ENCODE results near the gene YIPF5. TPM values are rescaled to one million over a fixed set of nuclear protein-coding genes. Genes with fewer than 3 reads are reported as not detected.

The YIPF5 gene
- total RNA-seq, 1 experiment from 2014 or later, result 39.9 TPM

DNA sequence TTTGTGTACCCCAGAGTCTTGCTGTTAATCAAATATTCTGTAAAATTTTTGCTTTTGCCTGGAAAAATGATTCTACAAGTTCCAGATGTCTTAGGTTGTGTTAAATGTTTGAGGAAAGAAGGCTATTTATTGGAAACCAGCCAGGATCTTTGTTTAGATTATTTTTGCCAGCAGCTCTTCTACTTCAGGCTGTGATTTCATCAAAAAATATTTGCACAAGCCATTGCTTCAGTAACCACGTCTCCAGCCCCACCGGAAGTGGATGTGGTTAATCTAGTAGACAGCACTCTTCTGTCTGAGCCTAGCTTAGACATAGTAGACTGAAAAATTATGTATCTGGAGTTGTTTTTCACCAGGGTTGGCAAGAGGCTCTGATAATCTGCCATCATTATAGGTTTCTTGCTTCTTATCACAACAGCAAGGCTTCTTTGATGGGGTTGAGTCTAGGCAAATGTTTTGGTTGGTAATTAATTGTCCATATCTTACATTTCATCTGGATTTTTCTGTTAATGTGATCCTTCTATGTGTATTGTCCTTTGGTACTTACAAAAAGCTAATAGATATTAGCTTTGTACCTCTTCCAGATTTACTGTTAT lies 17.3 kb upstream of the YIPF5 start:
- in situ Hi-C loops (cut with HindIII; ENCODE audit: low sequenced_read_pairs), result no loop called here
- DNase-seq (ENCODE audit: low spot score), result no peak

DNA sequence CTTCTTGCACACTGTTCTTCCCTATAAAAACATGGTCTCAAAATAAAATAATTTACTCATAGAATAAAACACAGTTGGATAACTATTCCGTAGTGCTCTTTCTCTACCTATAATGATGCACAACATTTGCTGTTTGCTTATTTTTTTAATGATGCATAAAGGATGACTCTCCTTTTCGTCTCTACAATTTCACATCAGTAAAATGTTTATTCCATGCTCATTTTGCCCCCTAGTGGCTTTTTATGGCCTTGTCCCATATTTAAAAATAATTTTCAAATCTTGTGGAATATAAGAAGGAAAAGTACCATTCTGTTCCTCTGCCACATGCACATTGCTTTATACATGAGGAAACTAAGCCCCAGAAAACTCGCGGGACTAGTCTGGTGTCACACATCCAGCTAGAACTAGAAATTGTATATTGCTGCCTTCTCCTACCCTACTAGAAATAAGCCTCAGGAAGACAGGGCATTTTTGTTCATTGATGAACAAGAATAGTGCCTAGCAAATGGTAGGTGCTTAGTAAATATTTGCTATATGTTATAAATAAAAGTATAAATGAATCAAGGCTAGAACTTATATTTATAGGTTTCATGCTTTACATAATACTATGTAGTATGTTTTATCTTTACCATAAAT lies 12.9 kb upstream of the YIPF5 start:
- in situ Hi-C loops (cut with HindIII; ENCODE audit: low sequenced_read_pairs), result no loop called here

GRCh38 chr5:144179226-144179625 lies 8.8 kb upstream of the YIPF5 start:
- DNase-seq (ENCODE audit: low spot score), result no peak
- in situ Hi-C loops (cut with HindIII; ENCODE audit: low sequenced_read_pairs), result no loop called here

More for the DNA sequence above, 12.9 kb upstream of the YIPF5 start:
- peak; percentile 43 for DNase-seq (ENCODE audit: low spot score)

- in situ Hi-C loops (cut with HindIII; ENCODE audit: low sequenced_read_pairs), result no loop called here
- DNase-seq (ENCODE audit: low spot score), result no peak
Observed at GRCh38 chr5:144177548-144177947, 7.1 kb upstream of the YIPF5 start.

GRCh38 chr5:144173766-144174165 lies 3.3 kb upstream of the YIPF5 start:
- DNase-seq (ENCODE audit: low spot score), result no peak
- in situ Hi-C loops (cut with HindIII; ENCODE audit: low sequenced_read_pairs), result no loop called here

DNA sequence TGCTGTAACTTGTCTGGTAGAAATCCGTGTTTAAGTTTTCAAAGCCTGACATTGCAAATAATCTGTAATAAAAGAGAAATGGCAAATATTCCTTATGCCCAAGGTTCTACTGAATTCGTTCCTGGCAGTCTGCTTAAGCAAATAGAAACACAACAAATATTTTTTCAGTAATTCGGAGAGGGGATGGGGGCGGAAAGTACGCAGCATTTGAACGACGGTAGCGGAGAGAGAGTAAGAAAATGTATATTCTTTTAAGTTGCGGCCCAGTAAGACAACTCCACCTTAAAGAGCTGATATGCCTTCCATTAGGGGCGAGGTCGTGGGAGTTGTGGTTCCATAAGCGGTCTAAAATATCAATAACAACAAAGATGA lies 569 bp downstream of the YIPF5 start:
- in situ Hi-C loops (cut with HindIII; ENCODE audit: low sequenced_read_pairs), result no loop called here
- DNase-seq (ENCODE audit: low spot score), result no peak

GRCh38 chr5:144167998-144168397 lies 2.5 kb downstream of the YIPF5 start:
- in situ Hi-C loops (cut with HindIII; ENCODE audit: low sequenced_read_pairs), result no loop called here
- no peak for DNase-seq (ENCODE audit: low spot score)

GRCh38 chr5:144166696-144167095 lies 3.8 kb downstream of the YIPF5 start:
- in situ Hi-C loops (cut with HindIII; ENCODE audit: low sequenced_read_pairs), result no loop called here

DNA sequence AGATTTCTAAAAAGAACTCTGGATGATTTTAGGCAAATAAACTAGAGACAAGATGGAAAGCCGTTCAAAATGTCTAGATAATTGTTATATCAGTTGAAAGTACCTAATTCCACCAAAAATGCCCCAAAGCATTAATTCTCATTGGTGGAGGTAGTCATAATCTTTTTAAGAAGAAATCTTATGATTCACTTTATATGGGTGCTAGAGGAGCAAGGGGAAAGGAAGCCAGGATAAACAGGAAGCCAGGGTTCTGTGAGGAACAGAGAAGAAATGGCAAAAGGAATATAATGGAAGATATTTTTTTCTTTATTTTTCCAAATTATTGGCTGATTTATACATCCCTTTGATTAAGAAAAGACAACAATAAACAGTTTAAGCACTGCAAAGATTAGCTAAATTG lies 7.8 kb downstream of the YIPF5 start:
- in situ Hi-C loops (cut with HindIII; ENCODE audit: low sequenced_read_pairs), result no loop called here

More at GRCh38 chr5:144166696-144167095, 3.8 kb downstream of the YIPF5 start:
- DNase-seq (ENCODE audit: low spot score), result no peak

DNA sequence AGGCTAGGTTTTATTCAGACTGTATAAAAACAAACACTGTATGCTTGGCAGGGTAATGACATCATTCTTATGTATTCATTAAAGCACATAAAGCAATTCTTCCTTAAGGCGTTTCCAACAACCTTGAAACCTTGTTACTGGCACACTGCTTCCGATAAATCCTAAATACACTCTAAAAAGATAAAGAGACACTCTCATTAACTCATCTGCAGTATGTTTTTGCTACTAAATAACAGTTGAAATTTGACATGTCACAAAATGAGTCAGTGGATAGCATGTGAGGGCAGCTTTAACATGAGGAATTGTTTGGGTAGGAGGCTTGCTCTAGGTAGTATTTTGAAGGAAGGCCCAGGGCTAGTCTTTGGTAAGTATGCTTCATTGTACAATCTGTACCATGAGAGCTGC lies 13.7 kb downstream of the YIPF5 start:
- in situ Hi-C loops (cut with HindIII; ENCODE audit: low sequenced_read_pairs), result no loop called here
- DNase-seq (ENCODE audit: low spot score), result no peak

More for the DNA sequence above, 7.8 kb downstream of the YIPF5 start:
- DNase-seq (ENCODE audit: low spot score), result no peak

GRCh38 chr5:144151026-144151425 lies 19.4 kb downstream of the YIPF5 start:
- DNase-seq (ENCODE audit: low spot score), result no peak
- in situ Hi-C loops (cut with HindIII; ENCODE audit: low sequenced_read_pairs), result no loop called here

DNA sequence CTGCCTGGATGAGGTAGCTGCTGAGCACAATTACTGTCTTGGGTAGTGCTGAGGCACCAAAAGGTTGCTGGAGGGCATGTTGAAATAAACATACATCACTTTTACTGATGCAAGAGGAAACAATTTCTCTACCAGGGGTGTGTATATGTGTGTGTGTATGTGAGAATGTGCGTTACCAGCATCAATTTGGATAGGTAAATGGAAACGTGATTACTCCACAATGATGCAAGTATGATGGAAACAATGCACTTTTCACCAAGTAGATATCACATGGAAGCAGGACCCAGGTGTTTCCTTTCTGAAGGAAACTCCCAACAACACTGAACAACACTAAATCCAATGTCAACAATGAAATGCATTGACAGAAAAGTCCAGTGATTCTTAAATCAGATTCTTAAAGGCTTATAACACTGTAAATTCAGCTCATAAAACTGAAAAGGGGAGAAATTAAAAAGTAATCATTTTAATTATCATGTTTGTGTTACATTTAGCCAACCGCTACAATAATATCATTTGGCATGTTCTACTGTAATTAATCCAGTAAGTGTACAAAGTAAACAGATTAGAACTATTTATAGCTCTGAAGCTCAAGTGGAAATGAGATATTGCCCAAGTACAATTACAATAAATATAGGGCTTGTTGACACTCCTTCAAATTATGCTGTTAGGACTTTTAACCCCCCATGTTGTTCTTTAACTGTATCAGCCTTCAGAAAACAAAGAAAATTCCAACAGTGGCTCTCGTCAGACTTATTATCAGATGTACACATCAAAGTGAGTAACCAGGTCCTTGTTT lies 25.3 kb downstream of the YIPF5 start:
- no peak for DNase-seq (ENCODE audit: low spot score)
- in situ Hi-C loops (cut with HindIII; ENCODE audit: low sequenced_read_pairs), result no loop called here

DNA sequence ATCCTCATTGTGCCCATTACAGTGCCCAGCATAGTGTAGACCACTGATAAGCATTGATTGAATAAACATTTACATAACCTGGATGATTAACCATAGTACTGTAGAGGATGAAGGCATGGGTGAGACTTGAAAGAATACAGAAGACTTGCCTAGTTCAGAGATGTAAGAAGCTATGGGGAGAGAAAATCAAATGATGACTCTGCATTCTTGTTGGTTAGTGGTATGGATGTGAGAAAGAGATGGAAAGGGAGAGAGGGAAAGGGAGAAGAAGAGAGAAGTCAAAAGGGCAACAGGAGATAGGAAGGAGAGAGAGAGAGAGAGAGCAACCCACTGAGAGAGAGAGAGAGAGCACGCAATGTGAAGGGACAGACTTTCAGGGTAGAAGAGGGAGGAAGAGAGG lies 26.8 kb downstream of the YIPF5 start:
- DNase-seq (ENCODE audit: low spot score), result no peak
- in situ Hi-C loops (cut with HindIII; ENCODE audit: low sequenced_read_pairs), result no loop called here

DNA sequence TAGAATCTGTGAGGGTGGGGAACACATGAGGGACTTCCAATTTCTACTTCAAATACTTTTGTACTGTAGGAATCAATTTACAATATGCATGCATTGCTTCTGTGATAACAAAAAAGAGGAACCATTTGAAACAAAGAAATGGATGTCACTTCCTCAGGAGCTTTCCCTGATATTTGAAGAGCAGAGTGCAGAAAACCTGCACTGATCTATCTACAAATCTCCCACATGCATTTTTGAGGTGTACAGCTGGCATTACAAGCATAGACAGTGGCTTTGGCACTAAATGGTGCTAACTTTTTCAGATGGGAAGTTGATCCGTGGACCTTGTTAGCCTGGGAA lies 27.7 kb downstream of the YIPF5 start:
- in situ Hi-C loops (cut with HindIII; ENCODE audit: low sequenced_read_pairs), result no loop called here
- no peak for DNase-seq (ENCODE audit: low spot score)

- in situ Hi-C loops (cut with HindIII; ENCODE audit: low sequenced_read_pairs), result no loop called here
- DNase-seq (ENCODE audit: low spot score), result peak; percentile 55
Observed at GRCh38 chr5:144142139-144142823, 28.2 kb downstream of the YIPF5 start.

GRCh38 chr5:144141585-144141984 lies 28.9 kb downstream of the YIPF5 start:
- in situ Hi-C loops (cut with HindIII; ENCODE audit: low sequenced_read_pairs), result no loop called here
- no peak for DNase-seq (ENCODE audit: low spot score)

DNA sequence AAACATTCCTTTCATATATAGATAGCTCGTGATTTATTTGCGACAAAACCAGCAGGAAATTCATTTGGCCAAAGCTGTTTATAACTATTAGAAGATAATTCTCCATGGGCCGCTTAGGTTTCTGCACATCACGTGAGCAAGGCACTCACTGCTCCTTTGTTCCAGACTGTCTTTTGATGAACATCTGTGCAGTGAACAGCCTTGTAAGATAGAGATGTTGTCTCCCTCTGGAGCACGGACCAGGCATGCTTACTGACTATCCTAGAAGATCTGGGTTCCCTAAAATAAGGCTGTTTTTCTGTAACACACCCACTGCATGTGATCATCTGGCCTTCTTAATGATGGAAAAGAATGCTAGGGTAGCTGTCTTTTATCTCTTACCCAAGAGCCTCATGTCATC lies 30.9 kb downstream of the YIPF5 start:
- in situ Hi-C loops (cut with HindIII; ENCODE audit: low sequenced_read_pairs), result no loop called here

DNA sequence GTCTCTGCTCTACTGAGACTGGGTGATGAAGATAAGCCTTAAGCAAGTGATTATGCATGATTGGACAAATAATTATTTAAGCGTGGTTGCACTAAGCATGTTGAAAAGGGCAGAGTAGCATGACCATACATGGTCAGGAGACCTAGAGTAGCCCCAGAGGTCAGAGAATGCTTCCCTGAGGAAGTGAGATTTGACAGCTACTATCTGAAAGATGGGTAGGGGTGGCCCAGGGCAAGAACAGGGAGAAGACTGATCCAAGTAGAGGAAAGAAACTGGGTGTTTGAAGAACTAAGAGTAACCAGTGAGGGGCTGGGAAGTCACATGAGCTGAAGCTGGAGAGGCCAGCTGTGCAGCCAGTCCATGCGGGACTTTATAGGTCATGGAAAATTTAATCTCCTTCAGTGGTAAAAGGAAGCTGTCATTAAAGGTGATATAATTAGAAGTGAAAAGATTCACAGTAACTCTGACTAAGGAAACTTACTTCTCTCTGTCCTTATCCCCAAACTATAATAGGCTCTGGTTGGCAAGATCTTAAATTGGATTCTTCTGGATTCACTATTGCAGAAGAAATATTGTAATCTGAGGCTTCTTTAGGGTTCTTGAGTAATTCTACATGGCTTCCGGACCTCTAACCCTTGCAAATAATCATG lies 35.2 kb downstream of the YIPF5 start:
- DNase-seq (ENCODE audit: low spot score), result no peak
- in situ Hi-C loops (cut with HindIII; ENCODE audit: low sequenced_read_pairs), result no loop called here

More for the DNA sequence above, 30.9 kb downstream of the YIPF5 start:
- DNase-seq (ENCODE audit: low spot score), result no peak

DNA sequence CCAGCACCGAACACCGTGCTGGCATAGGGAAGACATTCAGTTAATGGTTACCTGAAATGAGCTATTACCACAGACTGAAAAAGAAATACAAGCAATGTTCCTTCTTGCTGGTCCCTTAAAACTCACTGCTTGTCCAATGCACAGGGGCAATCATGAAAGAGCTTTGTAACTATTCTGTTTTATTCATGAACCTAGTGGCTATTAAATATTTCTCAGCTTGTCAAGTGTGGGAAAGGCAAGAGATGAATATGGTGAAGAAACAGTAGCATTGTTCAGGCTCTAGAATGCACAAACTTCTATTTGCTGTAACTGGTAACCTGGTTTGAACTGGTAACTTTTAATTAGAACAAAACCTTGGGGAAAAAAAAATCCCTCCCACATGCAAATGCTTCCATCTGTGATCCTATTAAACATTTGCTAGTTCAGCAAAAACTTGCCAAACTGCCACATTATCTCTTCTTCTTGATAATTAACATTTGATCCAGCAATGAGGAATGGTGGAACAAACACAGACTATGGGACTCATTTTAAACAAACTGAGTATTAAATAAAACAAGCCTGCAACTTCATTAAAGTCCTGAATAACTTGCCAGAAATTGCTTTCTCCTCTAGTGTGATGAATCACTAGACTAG lies 36.1 kb downstream of the YIPF5 start:
- DNase-seq (ENCODE audit: low spot score), result peak; percentile 3
- in situ Hi-C loops (cut with HindIII; ENCODE audit: low sequenced_read_pairs), result no loop called here
